SK-N-SH (cell line): ENCODE measurements around the gene PRPH. TPM values are rescaled to one million over a fixed set of nuclear protein-coding genes. Genes with fewer than 3 reads are reported as not detected.

ENCODE experiments used
- EZH2phosphoT487 ChIP-seq: fragments of 200-600 bp; sonication (generic); IDR thresholded peaks from 2 replicates; pipeline ENCODE4 v1.6.1; 2017; ENCODE audit warnings: low read depth, mixed run types, mild to moderate bottlenecking, antibody characterized with exemption, moderate library complexity, borderline replicate concordance
- FOSL2 ChIP-seq: IDR thresholded peaks from 2 replicates; pipeline ENCODE4 v1.4.0; 2012; ENCODE audit warnings: low read depth, mild to moderate bottlenecking, moderate library complexity, borderline replicate concordance
- FOXM1 ChIP-seq: IDR thresholded peaks from 2 replicates; pipeline ENCODE4 v1.4.0; 2012; ENCODE audit warnings: low read depth, mild to moderate bottlenecking
- GABPA ChIP-seq: IDR thresholded peaks from 2 replicates; pipeline ENCODE4 v1.4.0; 2012; ENCODE audit warnings: low read depth, mild to moderate bottlenecking
- MEF2A ChIP-seq: IDR thresholded peaks from 2 replicates; pipeline ENCODE4 v1.4.0; 2012; ENCODE audit warnings: low read depth, borderline replicate concordance
- NRF1 ChIP-seq: IDR thresholded peaks from 2 replicates; pipeline ENCODE4 v1.6.1; 2012; ENCODE audit warnings: low read depth, mild to moderate bottlenecking, low read length
- RCOR1 ChIP-seq: fragments of 150-350 bp; IDR thresholded peaks from 2 replicates; pipeline ENCODE4 v1.6.1; 2017; ENCODE audit warnings: antibody characterized with exemption, low read length
- RFX5 ChIP-seq: IDR thresholded peaks from 2 replicates; pipeline ENCODE4 v1.6.1; 2012; ENCODE audit warnings: mild to moderate bottlenecking, improper control_type of control experiment, low read length
- SMC3 ChIP-seq: IDR thresholded peaks from 2 replicates; pipeline ENCODE4 v1.6.1; 2012; ENCODE audit warnings: low read depth, low read length, improper control_type of control experiment
- TAF1 ChIP-seq: IDR thresholded peaks from 2 replicates; pipeline ENCODE4 v1.6.1; 2012; ENCODE audit warnings: low read depth, mild to moderate bottlenecking, low read length, moderate library complexity, borderline replicate concordance
- USF1 ChIP-seq: IDR thresholded peaks from 2 replicates; pipeline ENCODE4 v1.4.0; 2012; ENCODE audit warnings: low read depth, borderline replicate concordance
- polyA plus RNA-seq, 3 experiments: library from polyadenylated mRNA; depleted of rRNA; stranded (reverse); fragments of >200 nt; gene quantifications; 2 replicates each; pipeline ENCODE4 v1.2.3, GENCODE V29; 2012
- TF ChIP-seq, protein P1 (sequence below): fragments of 200-600 bp; sonication (generic); IDR thresholded peaks from 2 replicates; pipeline ENCODE4 v1.6.1; 2017; ENCODE audit warnings: antibody characterized with exemption, mild to moderate bottlenecking, moderate library complexity
- TF ChIP-seq, protein P2 (sequence below): fragments of 150-350 bp; IDR thresholded peaks from 2 replicates; pipeline ENCODE4 v1.6.1; 2017; ENCODE audit warnings: antibody characterized with exemption, low read length, low read depth, borderline replicate concordance
- TF ChIP-seq, protein P3 (sequence below): IDR thresholded peaks from 2 replicates; pipeline ENCODE4 v1.4.0; 2012; ENCODE audit warnings: low read depth
- TF ChIP-seq, protein P4 (sequence below): fragments of 150-350 bp; IDR thresholded peaks from 2 replicates; pipeline ENCODE4 v1.6.1; 2016; ENCODE audit warnings: mild to moderate bottlenecking, low read depth, low read length

PRPH gene
- polyA plus RNA-seq, 1 of the 3 experiments (the other 2 are of a cell fraction) = 1.9 TPM

DNA sequence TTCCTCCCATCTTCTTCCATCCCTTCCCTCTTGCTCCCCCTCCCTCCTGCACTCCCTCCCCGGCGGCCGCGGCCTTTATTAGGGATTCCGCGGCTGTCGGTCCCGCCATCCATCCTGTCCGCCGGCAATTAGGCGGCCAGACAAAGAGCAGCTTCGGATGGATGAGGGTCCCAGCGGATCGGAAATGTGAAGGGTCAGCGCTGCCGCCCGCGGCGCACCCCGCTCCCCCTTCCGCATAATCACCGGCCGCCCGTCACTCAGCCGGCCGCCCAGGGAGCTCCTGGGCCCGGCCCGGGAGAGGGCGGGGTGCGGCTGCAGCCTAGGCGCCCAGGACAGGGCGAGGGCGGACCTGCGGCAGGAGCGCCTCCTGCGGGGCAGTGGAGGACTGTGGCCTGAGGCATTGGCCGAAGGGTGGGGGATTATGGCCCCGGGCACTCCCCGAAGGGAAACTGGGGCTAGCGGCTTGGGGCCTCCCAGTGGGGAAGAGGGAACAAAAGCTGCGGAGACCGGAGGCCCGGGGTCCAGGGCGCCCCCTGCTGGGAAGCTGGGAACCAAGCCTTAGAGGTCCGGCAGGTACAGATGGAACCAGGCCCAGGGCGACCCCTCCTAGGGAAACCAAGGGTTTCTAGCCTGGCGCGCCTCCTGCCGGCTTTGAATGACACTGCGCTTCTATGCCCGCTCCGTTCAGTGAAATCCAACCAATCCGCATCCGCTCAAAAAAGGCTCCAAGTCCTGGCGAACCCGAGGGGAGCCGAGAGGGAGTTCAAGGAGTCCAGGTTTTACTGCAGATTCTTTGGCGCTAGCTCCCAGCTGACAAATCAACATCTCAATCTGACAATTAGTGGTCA, 47.3 kb downstream of the PRPH start (continued):
- TF ChIP-seq EZH2phosphoT487 (no peak), SMC3 (peak; percentile 68), RFX5 (no peak), RCOR1 (no peak), FOXM1 (no peak), USF1 (no peak), FOSL2 (no peak), MEF2A (no peak), TAF1 (no peak; the same call in 1 of the 2 replicates), NRF1 (no peak), GABPA (no peak)
- TF ChIP-seq, protein P1, sequence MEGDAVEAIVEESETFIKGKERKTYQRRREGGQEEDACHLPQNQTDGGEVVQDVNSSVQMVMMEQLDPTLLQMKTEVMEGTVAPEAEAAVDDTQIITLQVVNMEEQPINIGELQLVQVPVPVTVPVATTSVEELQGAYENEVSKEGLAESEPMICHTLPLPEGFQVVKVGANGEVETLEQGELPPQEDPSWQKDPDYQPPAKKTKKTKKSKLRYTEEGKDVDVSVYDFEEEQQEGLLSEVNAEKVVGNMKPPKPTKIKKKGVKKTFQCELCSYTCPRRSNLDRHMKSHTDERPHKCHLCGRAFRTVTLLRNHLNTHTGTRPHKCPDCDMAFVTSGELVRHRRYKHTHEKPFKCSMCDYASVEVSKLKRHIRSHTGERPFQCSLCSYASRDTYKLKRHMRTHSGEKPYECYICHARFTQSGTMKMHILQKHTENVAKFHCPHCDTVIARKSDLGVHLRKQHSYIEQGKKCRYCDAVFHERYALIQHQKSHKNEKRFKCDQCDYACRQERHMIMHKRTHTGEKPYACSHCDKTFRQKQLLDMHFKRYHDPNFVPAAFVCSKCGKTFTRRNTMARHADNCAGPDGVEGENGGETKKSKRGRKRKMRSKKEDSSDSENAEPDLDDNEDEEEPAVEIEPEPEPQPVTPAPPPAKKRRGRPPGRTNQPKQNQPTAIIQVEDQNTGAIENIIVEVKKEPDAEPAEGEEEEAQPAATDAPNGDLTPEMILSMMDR = peak; percentile 95
- TF ChIP-seq, protein P2, sequence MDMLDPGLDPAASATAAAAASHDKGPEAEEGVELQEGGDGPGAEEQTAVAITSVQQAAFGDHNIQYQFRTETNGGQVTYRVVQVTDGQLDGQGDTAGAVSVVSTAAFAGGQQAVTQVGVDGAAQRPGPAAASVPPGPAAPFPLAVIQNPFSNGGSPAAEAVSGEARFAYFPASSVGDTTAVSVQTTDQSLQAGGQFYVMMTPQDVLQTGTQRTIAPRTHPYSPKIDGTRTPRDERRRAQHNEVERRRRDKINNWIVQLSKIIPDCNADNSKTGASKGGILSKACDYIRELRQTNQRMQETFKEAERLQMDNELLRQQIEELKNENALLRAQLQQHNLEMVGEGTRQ = no peak
- TF ChIP-seq, protein P3, sequence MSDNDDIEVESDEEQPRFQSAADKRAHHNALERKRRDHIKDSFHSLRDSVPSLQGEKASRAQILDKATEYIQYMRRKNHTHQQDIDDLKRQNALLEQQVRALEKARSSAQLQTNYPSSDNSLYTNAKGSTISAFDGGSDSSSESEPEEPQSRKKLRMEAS = no peak; the same call in 1 of the 2 replicates
- TF ChIP-seq, protein P4, sequence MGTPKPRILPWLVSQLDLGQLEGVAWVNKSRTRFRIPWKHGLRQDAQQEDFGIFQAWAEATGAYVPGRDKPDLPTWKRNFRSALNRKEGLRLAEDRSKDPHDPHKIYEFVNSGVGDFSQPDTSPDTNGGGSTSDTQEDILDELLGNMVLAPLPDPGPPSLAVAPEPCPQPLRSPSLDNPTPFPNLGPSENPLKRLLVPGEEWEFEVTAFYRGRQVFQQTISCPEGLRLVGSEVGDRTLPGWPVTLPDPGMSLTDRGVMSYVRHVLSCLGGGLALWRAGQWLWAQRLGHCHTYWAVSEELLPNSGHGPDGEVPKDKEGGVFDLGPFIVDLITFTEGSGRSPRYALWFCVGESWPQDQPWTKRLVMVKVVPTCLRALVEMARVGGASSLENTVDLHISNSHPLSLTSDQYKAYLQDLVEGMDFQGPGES = no peak
